ENCODE results near the gene CCDC9. TPM values are rescaled to one million over a fixed set of nuclear protein-coding genes. Genes with fewer than 3 reads are reported as not detected.

The CCDC9 gene
- total RNA-seq, 1 donor from 2014 or later, result 26.1 TPM

GRCh38 chr19:47312366-47313006, 56.2 kb downstream of the CCDC9 start:
- Mint-ChIP-seq H3K9me3 (no peaks in the 10 kb centered on the region), H3K27me3 (ENCODE audit: low read depth) (peaks cover 27% of the 10 kb centered on the region), H3K36me3 (ENCODE audit: low read depth) (no peaks in the 10 kb centered on the region), H3K4me3 (no peak overlapping the region), H3K4me1 (no peaks in the 10 kb centered on the region), H3K27ac (ENCODE audit: unreplicated experiment) (no peak overlapping the region)
- no peak for DNase-seq (ENCODE audit: low read depth, low spot score)
- TF ChIP-seq, protein P1, sequence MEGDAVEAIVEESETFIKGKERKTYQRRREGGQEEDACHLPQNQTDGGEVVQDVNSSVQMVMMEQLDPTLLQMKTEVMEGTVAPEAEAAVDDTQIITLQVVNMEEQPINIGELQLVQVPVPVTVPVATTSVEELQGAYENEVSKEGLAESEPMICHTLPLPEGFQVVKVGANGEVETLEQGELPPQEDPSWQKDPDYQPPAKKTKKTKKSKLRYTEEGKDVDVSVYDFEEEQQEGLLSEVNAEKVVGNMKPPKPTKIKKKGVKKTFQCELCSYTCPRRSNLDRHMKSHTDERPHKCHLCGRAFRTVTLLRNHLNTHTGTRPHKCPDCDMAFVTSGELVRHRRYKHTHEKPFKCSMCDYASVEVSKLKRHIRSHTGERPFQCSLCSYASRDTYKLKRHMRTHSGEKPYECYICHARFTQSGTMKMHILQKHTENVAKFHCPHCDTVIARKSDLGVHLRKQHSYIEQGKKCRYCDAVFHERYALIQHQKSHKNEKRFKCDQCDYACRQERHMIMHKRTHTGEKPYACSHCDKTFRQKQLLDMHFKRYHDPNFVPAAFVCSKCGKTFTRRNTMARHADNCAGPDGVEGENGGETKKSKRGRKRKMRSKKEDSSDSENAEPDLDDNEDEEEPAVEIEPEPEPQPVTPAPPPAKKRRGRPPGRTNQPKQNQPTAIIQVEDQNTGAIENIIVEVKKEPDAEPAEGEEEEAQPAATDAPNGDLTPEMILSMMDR (conservative IDR thresholded peaks at IDR 0.05), result no peak

- H3K4me1 Mint-ChIP-seq, result no peaks in the 10 kb centered on the region
- no peaks in the 10 kb centered on the region for H3K9me3 Mint-ChIP-seq
- H3K36me3 Mint-ChIP-seq (ENCODE audit: low read depth), result no peaks in the 10 kb centered on the region
- DNase-seq (ENCODE audit: low read depth, low spot score), result no peak
- no peak overlapping the region for H3K27ac Mint-ChIP-seq (ENCODE audit: unreplicated experiment)
- TF ChIP-seq, protein P1 (conservative IDR thresholded peaks at IDR 0.05), result no peak
- no peak overlapping the region for H3K4me3 Mint-ChIP-seq
- peaks cover 27% of the 10 kb centered on the region for H3K27me3 Mint-ChIP-seq (ENCODE audit: low read depth)
Observed at GRCh38 chr19:47313754-47314295, 57.5 kb downstream of the CCDC9 start.

DNA sequence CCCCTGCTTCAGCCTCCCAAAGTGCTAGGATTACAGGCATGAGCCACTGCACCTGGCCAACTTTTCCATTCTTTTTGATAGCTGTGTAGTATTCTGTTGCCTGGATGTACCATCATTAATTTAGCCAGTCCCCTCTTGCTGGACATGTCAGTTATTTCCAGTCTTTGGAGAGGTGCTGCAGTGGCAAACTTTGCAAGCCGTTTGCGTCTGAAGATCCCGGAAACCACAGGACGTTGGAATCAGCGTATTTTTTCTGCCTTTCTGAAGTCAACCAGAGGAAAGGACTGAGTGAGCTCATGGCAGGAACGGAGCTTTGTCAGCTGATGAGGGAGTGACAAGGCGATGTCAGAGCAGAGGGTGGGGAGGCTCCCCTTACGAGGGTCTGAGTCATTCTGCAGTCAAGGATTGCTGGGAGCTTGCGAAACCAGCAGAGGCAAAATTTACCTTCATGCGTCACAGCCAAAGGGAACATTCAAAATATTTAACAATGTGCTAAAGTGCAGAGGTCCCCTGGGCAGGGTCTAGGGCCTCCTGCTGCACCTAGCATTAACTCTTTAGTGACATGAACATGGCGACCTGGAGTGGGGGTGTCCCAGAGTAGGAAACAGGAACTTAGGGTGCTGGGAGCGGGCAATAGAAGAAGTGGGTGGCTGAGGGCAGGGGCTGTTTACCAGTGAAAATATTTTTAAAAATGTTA, 58.9 kb downstream of the CCDC9 start:
- TF ChIP-seq, protein P1 (conservative IDR thresholded peaks at IDR 0.05), result no peak
- Mint-ChIP-seq H3K36me3 (ENCODE audit: low read depth) (no peaks in the 10 kb centered on the region), H3K9me3 (no peaks in the 10 kb centered on the region), H3K27me3 (ENCODE audit: low read depth) (peaks cover 21% of the 10 kb centered on the region), H3K27ac (ENCODE audit: unreplicated experiment) (no peak overlapping the region), H3K4me3 (no peak overlapping the region), H3K4me1 (no peaks in the 10 kb centered on the region)
- DNase-seq (ENCODE audit: low read depth, low spot score), result no peak

DNA sequence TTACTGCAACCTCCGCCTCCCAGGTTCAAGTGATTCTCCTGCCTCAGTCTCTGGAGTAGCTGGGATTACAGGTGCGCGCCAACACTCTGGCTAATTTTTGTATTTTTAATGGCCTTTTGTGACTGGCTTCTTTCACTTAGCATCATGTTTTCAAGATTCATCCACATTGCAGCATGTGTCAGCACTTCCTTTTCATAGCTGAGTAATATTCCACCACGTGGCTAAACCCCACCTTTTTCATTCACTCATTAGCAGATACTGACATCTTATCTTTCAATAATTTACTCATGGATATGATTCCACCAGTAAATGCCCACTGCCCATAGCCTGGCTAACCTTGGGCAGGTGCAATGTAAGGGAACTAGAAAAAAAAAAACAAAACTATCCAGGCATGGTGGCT, 60.2 kb downstream of the CCDC9 start:
- H3K9me3 Mint-ChIP-seq, result no peaks in the 10 kb centered on the region
- no peak overlapping the region for H3K4me3 Mint-ChIP-seq
- TF ChIP-seq, protein P1 (conservative IDR thresholded peaks at IDR 0.05), result no peak
- peaks cover 18% of the 10 kb centered on the region for H3K27me3 Mint-ChIP-seq (ENCODE audit: low read depth)
- no peak for DNase-seq (ENCODE audit: low read depth, low spot score)
- H3K4me1 Mint-ChIP-seq, result no peaks in the 10 kb centered on the region
- H3K27ac Mint-ChIP-seq (ENCODE audit: unreplicated experiment), result no peak overlapping the region
- H3K36me3 Mint-ChIP-seq (ENCODE audit: low read depth), result no peaks in the 10 kb centered on the region

GRCh38 chr19:47319923-47320871, 63.9 kb downstream of the CCDC9 start:
- Mint-ChIP-seq H3K27me3 (ENCODE audit: low read depth) (peaks cover 15% of the 10 kb centered on the region), H3K4me3 (no peak overlapping the region), H3K27ac (ENCODE audit: unreplicated experiment) (peak overlapping the region; percentile 45), H3K9me3 (no peaks in the 10 kb centered on the region), H3K4me1 (no peaks in the 10 kb centered on the region), H3K36me3 (ENCODE audit: low read depth) (no peaks in the 10 kb centered on the region)
- TF ChIP-seq, protein P1 (conservative IDR thresholded peaks at IDR 0.05), result no peak
- DNase-seq (ENCODE audit: low read depth, low spot score), result no peak

All from neural crest cell (in vitro differentiated cells).